CD4-positive, alpha-beta T cell treated with Interleukin-21 for 1 hour (primary cell): ENCODE data around the gene PIWIL1.

Experiments
- DNase-seq: peaks from one replicate; pipeline ENCODE4 v3.0.0-alpha.2; 2020

The PIWIL1 gene

DNA sequence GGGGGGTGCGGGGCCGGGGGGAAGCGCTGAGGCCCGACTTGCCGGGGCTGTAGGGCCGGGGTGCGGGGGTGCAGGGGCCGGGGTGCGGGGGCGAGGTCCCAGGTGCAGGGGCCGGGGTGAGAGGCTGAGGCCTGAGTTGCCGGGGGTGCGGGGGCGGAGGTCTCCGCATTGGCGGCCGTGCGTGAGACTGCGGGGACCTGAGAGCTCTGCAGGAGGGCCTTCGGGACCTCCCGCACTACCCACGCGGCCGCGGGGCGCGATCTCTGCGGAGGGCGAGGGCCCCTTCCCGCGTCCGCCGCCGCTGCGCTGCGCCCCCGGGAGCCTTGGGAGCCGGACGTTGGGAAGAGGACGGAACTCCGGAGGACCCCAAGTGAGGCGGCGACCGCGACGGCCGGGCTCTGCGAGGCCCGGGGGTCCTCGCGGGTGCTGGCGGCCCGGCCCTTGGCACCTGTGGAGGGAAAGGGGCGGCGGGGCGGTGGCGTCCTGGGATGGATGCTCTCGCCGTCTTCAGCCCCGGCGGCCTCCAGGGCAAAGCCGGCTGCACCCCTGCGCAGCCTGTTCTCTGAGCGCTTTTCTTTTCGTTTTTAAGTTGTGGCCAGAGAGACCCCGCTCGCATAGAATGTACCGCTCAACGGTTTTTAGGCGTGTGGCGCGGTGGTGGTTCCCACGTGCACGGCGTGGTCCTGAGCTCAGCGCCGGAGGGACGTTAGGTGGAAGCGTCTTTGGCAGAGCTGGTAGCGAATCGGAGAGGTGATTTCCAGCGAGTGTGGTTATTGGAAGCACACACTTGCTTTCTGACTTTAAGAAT, 1.3 kb downstream of the PIWIL1 start:
- DNase-seq: no peak

DNA sequence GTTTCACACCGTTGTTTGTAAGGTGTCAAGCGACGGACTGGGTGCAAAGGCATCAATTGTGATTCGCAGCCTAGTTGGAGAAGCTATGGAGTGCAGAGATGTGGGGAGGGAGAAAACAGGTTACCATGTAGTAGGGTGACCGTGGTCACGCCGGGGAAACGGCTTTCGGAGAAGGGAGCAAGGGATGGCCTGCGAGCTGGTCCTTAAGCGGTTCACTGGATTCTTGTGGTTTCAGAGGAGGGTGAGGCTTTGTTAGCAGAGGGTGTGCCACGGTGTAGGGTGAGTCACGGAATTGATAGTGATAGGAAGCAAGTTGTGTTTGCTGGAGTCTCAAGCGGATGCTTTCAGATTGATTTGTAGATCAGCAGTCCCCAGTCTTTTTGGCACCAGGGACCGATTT, 2.3 kb downstream of the PIWIL1 start:
- no peak for DNase-seq

DNA sequence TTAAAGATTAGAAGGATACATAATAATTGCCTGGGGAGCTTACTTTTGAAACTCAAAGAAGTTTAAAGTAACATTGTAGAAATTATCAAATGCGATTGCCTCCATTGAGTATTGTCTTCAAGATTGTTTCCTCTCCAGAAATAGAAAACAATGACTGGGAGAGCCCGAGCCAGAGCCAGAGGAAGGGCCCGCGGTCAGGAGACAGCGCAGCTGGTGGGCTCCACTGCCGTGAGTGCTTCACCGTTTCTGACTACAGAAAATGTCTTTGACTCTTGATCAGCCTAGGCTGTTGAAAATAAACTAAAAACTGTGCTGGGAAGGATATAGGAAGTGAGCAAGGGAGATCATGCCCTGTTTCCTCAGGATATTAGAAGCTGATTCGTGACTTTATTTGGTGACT, 4.8 kb downstream of the PIWIL1 start:
- no peak for DNase-seq

DNA sequence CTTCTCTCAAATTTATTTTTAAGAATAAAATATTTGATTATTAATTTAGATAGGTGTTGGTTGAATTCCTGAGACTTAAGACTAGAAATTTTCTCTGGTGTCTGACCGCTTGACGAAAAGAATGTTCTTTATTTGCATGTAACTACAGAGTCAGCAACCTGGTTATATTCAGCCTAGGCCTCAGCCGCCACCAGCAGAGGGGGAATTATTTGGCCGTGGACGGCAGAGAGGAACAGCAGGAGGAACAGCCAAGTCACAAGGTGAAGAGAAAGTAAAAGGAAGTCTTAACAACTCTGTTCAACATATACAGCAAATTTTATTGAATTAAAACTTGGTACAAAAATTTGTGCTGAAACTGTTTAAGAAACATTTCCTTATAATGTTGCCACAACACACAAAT, 5.2 kb downstream of the PIWIL1 start:
- no peak for DNase-seq

DNA sequence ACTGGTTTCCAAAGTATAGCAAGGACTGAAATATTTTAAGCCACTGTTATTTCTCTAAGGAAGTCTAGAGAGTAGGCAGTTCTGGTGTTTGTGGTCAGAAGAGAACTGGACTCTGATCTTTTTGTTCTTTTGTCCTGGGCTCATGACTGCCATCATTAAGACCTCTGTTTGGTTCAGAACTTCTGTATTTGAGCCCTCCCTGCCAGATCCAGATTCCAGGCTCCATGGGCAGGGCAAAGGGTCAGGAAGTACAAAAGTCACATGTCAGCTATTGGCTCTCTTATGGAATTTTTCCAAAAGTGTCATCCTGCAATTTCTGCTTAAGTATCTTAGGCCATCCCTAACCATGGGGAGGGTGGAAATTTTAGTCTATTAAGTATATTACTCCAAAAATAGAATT, 6.8 kb downstream of the PIWIL1 start:
- DNase-seq: no peak

DNA sequence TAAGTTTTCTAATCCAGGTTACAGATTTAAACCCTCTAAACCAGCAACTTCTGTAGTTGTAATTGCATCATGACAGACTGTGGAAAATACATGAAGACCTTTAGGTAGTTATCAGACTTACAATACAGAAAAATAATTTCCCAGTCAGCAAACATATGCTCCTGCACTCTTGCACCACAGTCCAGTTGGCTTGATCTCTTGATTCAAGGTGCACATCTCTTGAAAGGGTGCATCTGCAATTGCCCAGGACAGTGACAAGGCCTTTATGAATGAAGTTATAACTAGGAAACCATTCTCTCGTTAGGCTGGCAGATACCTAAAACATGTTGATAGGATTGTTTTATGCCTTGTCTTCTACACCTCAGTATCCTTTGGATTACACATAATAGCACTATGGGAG, 7.6 kb downstream of the PIWIL1 start:
- DNase-seq: no peak

DNA sequence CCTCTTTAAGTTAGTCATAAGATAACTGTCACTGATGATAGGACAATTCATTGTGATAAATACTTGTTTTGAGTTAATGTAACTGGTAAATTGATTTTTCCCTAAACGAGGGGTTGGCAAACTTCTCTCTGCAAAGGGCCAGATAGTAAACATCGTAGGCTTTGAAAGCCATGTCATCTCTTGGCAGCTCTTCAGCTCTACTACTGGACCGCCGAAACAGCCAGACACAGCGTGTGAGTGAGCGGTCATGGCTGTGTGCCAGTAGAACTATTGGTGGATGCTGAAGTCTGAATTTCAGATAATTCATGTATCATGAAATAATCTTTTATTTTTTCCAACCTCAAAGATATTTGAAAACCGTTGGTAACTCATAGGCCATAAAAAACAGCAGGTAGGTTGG, 9.9 kb downstream of the PIWIL1 start:
- DNase-seq: no peak

DNA sequence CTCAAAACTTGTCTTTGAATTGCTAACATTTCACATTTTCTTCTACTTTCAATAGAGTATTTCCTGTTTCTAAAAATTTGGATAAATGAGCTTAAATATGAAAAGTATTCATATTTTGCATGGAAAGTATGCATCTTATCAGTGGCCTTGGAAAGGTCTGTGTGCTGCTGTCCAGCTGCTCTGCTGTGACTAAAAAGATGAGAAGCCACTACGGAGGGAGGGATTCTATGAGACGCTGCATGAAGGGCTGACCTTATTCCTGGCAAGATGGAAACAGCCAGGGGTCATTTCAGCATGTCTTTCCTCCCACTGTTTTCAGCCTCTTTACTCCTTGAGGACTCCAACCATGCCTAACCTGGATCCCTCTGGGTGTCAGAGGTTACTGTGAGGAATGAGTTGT, 13.0 kb downstream of the PIWIL1 start:
- no peak for DNase-seq

DNA sequence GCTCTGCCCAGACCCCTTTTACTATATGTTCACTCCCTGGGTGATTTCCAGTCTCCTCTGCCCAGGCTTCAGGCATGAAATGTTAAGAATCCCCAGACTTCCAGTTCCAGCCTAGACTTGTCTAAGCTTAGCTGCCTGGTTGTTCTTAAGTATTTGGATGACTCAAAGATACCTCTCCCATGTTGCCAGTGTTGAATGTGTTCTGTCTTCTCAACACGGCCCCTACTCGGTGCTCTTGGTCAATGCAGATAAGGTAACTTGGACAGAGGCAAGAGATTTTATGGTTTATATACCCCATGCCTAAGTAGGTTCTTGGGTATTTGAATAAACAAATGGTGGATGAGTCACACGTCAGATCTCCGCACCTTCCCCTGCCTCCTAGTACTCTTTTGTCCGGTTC, 13.6 kb downstream of the PIWIL1 start:
- DNase-seq: no peak

DNA sequence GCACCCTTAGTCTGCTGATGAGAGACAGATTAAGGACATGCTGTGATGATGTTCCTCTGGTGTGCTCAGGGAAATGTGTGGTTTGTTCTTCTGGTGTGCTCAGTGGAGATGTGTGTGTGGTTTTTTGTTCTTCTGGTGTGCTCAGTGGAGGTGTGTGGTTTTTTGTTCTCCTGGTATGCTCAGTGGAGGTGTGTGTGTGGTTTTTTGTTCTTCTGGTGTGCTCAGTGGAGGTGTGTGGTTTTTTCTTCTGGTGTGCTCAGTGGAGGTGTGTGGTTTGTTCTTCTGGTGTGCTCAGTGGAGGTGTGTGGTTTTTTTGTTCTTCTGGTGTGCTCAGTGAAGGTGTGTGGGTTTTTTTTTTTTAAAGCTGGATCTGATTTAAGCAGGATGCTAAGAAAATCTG, 15.4 kb downstream of the PIWIL1 start:
- no peak for DNase-seq

DNA sequence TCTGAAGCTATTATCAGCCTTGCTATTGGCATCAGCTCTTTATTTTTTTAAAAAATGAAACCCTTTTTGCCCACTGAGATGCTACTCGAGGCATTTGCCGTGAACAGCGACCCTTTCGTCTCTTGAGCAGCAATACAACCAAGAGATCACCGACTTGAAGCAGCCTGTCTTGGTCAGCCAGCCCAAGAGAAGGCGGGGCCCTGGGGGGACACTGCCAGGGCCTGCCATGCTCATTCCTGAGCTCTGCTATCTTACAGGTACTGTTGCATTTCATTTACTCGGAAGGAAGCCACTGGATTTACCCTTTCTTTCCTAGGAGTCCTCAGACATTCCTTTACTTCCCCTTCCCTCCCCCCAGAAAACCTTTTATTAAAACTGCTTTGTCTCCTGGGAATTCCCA, 16.7 kb downstream of the PIWIL1 start:
- no peak for DNase-seq

DNA sequence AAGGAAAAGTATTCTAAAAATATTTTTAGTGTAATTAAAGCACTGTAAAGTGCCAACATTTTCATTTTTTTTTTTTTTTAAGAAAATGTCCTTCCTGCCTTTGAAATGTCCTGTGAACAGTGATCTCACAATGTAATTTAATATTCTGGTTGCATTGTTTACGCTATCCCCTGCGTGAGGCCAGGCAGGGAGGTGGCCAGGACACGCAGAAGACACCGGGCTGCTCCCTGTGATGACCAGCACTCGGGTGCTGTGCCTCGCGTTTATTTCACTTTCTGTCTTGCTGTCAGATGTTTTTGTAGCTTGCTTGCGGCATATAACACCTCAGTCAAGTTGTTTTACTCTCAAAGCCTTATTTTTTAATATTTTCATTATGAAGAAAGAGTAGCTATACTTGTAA, 18.5 kb downstream of the PIWIL1 start:
- DNase-seq: no peak

DNA sequence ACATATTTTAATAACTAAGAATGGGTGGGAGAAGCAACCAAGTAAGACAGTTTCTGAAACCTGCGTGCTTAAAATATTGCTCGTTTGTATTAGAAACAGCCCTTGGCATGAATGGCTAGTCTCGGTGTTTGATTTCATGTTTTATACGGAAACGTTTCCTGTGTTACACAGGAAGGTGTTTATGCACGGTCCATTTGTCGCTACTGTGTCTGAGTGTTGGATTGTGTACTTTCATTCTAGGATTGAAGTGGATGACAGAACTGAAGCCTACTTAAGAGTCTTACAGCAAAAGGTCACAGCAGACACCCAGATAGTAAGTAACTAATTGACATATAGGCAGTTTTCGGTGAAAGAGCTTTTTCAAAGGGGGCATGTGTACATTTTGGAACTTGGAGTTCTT, 19.6 kb downstream of the PIWIL1 start:
- no peak for DNase-seq

DNA sequence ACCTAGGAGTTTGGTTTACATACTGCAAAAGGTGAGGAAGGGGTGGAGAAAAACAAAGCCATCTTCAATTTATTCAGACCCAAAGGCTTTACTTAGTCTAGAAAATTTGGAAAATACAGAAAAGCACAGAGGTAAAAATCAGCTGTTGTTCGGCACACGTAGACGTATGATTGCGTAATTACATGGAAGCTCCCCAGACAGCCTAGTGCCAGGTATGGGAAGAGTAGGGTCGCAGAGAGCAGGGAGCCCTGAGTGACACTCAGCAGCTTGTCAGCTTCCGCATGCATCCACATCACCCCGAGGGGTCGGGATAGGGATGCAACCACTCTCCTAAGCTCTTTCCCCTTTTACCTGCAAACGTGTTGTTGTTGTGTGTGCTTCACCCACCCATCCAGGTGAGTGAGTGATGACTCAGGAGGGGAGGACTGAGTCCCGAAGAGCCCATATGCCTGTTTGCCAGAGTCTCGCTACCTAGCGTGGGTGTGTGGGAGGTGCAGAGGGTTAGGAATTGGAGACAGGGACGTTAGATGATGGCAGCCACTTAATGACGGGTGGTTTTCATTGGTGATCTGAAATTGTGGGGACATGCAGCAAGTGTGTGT, 20.1 kb downstream of the PIWIL1 start:
- no peak for DNase-seq

DNA sequence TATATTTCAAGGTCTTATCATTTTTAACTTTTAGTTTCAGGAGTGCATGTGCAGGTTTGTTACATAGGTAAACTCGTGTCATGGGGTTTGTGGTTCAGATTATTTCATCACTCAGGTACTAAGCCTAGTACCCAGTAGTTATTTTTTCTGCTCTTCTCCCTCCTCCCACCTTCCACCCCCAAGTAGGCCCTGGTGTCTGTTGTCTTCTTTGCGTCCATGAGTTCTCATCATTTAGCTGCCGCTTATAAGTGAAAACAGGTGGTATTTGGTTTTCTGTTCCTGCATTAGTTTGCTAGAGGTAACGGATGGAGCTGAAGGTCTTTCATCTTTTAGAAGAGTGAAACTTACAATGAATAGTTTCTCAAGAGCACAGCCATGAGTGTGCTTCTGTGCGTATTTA, 24.4 kb downstream of the PIWIL1 start:
- DNase-seq: no peak

DNA sequence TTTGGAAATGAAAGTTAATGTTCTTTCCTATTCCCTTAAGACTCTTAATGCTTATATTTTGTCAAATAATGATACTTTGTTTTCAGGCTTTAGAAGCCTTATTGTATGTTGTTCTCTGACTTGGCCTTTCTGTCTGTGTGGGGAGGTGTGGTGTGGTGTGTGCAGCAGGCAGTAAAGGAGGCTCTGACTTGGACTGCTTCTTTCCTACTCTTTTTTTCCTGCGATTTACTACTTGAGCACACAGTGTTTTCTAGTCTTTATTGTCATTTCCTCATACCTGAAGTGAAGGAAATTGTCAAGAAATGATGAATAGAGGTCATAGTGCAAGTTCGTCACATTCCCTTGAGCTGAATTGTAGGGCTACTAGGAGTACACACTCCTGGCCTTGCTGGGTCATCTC, 26.9 kb downstream of the PIWIL1 start:
- DNase-seq: no peak

DNA sequence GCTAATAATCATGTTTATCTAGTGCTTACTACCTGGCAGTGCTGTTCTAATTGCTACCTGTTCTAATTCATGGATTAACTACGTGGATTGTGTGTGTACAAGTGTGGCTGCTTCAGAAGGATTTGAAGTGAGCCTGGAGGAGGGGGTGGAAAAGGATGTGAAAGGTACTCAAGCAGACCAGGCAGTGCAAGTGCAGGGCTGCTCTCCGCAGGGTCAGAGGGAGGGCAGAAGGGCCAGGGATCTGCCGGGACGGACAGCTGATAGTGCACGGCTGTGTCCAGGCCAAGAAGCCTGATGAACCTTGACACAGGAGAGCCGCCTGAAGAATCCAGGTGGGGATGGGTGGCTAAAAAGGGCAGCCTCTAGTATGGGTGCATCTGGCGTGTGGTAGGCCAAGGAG, 28.5 kb downstream of the PIWIL1 start:
- no peak for DNase-seq

DNA sequence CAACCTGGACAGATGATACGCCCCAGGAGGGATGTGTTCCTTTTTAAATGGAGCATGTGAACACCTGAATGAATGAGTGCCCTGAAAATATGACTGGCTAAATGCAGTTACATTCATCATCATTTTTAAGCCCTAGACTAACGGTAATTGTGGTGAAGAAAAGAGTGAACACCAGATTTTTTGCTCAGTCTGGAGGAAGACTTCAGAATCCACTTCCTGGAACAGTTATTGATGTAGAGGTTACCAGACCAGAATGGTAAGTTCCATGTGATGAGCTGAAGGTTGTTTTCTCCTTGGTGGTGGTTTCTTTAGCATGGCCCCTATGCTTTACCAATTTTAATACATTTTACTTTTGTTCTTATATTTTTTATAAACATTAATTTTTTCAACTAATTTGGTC, 29.3 kb downstream of the PIWIL1 start:
- no peak for DNase-seq

DNA sequence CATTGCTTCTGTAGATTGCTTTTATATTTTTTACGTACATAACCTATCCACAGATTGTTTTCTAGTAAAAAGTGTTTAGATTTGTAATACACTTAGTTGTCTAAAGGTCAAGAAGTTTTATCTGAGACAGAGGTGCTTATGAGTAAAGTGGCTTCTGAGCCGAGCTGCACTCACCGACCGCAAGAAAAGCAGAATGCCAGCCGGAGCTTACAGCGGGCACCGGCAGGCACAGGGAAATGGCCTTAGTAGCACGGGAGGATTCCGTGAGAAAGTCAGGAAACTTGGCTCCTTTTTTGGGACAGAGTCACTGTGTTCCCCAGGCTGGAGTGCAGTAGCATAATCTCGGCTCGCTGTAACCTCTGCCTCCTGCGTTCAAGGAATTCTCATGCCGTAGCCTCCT, 29.8 kb downstream of the PIWIL1 start:
- DNase-seq: no peak

DNA sequence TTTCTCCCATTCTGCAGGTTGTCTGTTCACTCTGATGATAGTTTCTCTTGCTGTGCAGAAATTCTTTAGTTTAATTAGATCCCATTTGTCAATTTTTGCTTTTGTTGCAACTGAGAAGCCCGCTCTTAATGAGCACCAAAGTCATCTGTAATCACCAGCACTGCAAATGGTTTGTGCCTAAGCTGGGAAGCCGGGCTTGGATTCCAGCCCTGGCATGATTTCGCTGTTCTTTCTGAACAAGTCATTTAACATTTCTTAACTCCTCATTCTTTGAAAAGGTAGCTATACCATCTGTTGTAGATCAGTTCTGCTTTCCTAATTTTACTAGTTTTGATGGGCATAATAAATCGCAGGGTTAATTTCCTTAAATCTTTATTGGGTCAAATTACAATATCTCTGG, 32.1 kb downstream of the PIWIL1 start:
- no peak for DNase-seq

DNA sequence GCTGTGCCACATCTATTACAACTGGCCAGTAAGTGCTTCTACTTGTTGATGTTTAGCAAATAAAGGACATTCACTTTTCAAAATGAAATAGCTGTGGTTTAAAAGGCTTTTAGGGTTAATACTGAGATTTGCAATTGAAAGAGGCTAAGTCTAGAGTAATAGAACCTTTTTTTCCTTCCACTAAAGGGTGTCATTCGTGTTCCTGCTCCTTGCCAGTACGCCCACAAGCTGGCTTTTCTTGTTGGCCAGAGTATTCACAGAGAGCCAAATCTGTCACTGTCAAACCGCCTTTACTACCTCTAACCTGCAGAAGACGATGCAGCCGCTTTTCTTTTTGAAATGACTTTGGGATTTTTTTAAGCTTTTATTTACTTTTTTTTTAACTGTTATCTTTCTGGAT, 33.6 kb downstream of the PIWIL1 start:
- no peak for DNase-seq

DNA sequence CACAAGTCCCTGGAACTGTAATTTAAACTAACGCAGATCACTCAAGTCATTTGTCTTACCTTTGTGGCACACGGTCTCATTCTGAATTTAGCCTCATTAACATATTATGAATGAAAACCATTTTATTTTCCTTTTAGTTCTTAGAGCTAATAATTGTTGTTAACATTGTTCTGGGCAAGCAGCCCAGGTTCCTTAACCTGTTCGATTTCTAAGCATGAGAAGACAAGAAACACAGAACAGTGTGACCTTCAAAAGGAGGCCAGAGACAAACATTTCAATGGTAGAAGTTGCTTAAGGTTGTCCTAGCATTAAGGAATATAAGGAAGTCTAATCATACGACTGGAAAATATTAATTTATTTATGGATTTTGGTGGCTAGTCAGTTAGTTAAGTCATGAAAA, 35.2 kb downstream of the PIWIL1 start:
- DNase-seq: no peak

DNA sequence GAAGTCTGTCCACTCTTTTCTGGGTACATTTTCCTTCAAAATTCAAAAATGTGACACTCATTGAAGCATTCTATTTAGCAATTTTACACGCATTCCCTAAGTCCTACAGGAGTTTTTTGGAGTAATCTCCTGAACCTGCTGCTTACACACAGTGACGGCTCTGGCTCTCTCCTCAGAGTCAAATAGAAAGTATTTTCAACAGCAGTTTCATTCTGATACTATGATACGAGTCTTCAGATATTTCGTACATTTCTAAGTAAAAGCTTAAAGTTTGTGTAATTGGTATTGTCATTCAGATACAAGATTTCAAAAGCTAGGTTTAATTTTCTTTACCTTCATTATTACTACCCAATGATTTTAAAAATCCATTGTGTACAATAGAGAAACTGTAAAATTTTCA, 36.4 kb downstream of the PIWIL1 start:
- DNase-seq: no peak

DNA sequence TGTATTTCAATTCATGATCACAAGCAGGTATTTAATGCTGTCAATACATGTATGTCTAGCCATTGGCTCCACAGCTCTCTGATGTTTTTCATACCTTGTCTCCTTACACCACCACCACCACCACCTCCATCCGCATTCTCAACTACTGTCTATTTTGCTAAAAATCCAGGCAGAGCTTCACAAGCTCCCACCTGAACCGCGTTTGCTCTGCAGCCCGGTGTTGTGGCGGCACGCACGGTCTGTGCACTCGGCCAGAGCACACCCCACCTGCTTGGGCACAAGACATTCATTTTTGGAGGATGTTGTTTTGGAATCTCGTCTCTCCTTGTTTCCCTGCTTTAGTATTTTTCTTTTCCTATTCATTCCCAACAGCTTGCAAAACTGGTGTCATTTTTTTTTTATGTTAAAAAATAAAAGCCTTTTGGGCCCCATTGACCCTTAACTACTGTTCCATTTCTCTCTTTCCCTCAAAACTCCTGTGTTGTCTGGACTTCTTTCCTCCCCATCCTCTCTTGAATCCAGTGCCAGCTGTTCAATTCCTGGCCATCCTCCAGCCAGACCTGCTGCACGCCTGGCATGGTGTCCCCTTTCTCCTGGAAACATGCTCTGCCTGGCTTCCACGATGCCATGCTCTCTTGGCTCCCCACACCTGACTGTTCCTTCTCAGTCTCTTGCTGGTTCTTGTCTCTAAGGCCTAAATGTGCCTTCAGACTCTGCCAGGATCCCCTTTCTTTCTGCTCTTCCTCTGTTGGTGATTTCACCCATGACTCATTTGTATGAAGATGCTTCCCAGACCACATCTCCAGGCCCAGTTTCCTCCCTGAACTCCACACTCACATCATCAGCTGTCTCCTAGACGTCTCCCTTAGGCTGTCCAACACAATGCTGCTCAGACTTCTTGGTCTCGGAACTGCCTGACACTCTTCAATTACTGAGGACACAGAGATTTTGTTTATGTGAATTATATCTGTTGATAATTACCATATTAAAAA, 37.9 kb downstream of the PIWIL1 start:
- DNase-seq: no peak
